Measurements from ENCODE around the gene PITPNB. TPM values are rescaled to one million over a fixed set of nuclear protein-coding genes. Genes with fewer than 3 reads are reported as not detected.

Gene PITPNB
- total and polyA plus RNA-seq, 9 donors: 18.2 to 56.2 (median 42.4) TPM

GRCh38 chr22:27900153-27900552 is 18.9 kb downstream of the PITPNB start:
- Histone ChIP-seq H3K9me3 (replicated peaks; ENCODE audit: control insufficient read depth, low read depth, low read length) (no peaks in the 10 kb centered on the region), H3K4me3 (ENCODE audit: low read length) (no peak overlapping the region), H3K36me3 (ENCODE audit: control insufficient read depth, insufficient read depth, low read length) (peaks cover 37% of the 10 kb centered on the region), H3K27ac (ENCODE audit: low read length) (no peak overlapping the region), H3K4me1 (ENCODE audit: control insufficient read depth, insufficient read depth, low read length) (no peaks in the 10 kb centered on the region), H3K27me3 (ENCODE audit: control insufficient read depth, insufficient read depth, low read length) (no peaks in the 10 kb centered on the region)
- WGBS (ENCODE audit: insufficient coverage): no CpG with 5 or more reads among the region's 1 CpG
- DNase-seq: no peak

- H3K36me3 ChIP-seq (ENCODE audit: control insufficient read depth, insufficient read depth, low read length): peaks cover 47% of the 10 kb centered on the region
- no peaks in the 10 kb centered on the region for H3K9me3 ChIP-seq (replicated peaks; ENCODE audit: control insufficient read depth, low read depth, low read length)
- H3K4me1 ChIP-seq (ENCODE audit: control insufficient read depth, insufficient read depth, low read length): no peaks in the 10 kb centered on the region
- no peak overlapping the region for H3K27ac ChIP-seq (ENCODE audit: low read length)
- no peaks in the 10 kb centered on the region for H3K27me3 ChIP-seq (ENCODE audit: control insufficient read depth, insufficient read depth, low read length)
- WGBS (ENCODE audit: insufficient coverage): 89% methylated on average over 4 of the region's 6 CpGs
- no peak for DNase-seq
- H3K4me3 ChIP-seq (ENCODE audit: low read length): no peak overlapping the region
These were observed 22.8 kb downstream of the PITPNB start for GRCh38 chr22:27896245-27896644.

- no peak overlapping the region for H3K4me3 ChIP-seq (ENCODE audit: low read length)
- no CpG with 5 or more reads among the region's 4 CpGs for WGBS (ENCODE audit: insufficient coverage)
- no peak for DNase-seq
- H3K27me3 ChIP-seq (ENCODE audit: control insufficient read depth, insufficient read depth, low read length): no peaks in the 10 kb centered on the region
- H3K27ac ChIP-seq (ENCODE audit: low read length): no peak overlapping the region
- no peaks in the 10 kb centered on the region for H3K9me3 ChIP-seq (replicated peaks; ENCODE audit: control insufficient read depth, low read depth, low read length)
- H3K36me3 ChIP-seq (ENCODE audit: control insufficient read depth, insufficient read depth, low read length): peaks cover 51% of the 10 kb centered on the region
- no peaks in the 10 kb centered on the region for H3K4me1 ChIP-seq (ENCODE audit: control insufficient read depth, insufficient read depth, low read length)
These were observed 23.5 kb downstream of the PITPNB start for GRCh38 chr22:27895600-27895999.

- 88% methylated on average over 1 of the region's 5 CpGs for WGBS (ENCODE audit: insufficient coverage)
- no peak overlapping the region for H3K27ac ChIP-seq (ENCODE audit: low read length)
- no peaks in the 10 kb centered on the region for H3K4me1 ChIP-seq (ENCODE audit: control insufficient read depth, insufficient read depth, low read length)
- H3K4me3 ChIP-seq (ENCODE audit: low read length): no peak overlapping the region
- H3K9me3 ChIP-seq (replicated peaks; ENCODE audit: control insufficient read depth, low read depth, low read length): no peaks in the 10 kb centered on the region
- no peaks in the 10 kb centered on the region for H3K27me3 ChIP-seq (ENCODE audit: control insufficient read depth, insufficient read depth, low read length)
- DNase-seq: no peak
- H3K36me3 ChIP-seq (ENCODE audit: control insufficient read depth, insufficient read depth, low read length): peaks cover 66% of the 10 kb centered on the region
These were observed 26.2 kb downstream of the PITPNB start for GRCh38 chr22:27892811-27893210.

GRCh38 chr22:27892064-27892463 is 27.0 kb downstream of the PITPNB start:
- WGBS (ENCODE audit: insufficient coverage): 96% methylated on average over 3 of the region's 4 CpGs
- peaks cover 64% of the 10 kb centered on the region for H3K36me3 ChIP-seq (ENCODE audit: control insufficient read depth, insufficient read depth, low read length)
- H3K4me3 ChIP-seq (ENCODE audit: low read length): no peak overlapping the region
- H3K9me3 ChIP-seq (replicated peaks; ENCODE audit: control insufficient read depth, low read depth, low read length): no peaks in the 10 kb centered on the region
- H3K4me1 ChIP-seq (ENCODE audit: control insufficient read depth, insufficient read depth, low read length): no peaks in the 10 kb centered on the region
- H3K27me3 ChIP-seq (ENCODE audit: control insufficient read depth, insufficient read depth, low read length): no peaks in the 10 kb centered on the region
- DNase-seq: no peak
- H3K27ac ChIP-seq (ENCODE audit: low read length): no peak overlapping the region

- Histone ChIP-seq H3K4me3 (ENCODE audit: low read length) (no peak overlapping the region), H3K36me3 (ENCODE audit: control insufficient read depth, insufficient read depth, low read length) (peaks cover 59% of the 10 kb centered on the region), H3K9me3 (replicated peaks; ENCODE audit: control insufficient read depth, low read depth, low read length) (no peaks in the 10 kb centered on the region), H3K27ac (ENCODE audit: low read length) (no peak overlapping the region), H3K4me1 (ENCODE audit: control insufficient read depth, insufficient read depth, low read length) (no peaks in the 10 kb centered on the region), H3K27me3 (ENCODE audit: control insufficient read depth, insufficient read depth, low read length) (no peaks in the 10 kb centered on the region)
- no CpG with 5 or more reads among the region's 1 CpG for WGBS (ENCODE audit: insufficient coverage)
- no peak for DNase-seq
These were observed 30.7 kb downstream of the PITPNB start for GRCh38 chr22:27888310-27888709.

- H3K4me1 ChIP-seq (ENCODE audit: control insufficient read depth, insufficient read depth, low read length): no peaks in the 10 kb centered on the region
- H3K27ac ChIP-seq (ENCODE audit: low read length): no peak overlapping the region
- H3K27me3 ChIP-seq (ENCODE audit: control insufficient read depth, insufficient read depth, low read length): no peaks in the 10 kb centered on the region
- no peaks in the 10 kb centered on the region for H3K9me3 ChIP-seq (replicated peaks; ENCODE audit: control insufficient read depth, low read depth, low read length)
- peaks cover 51% of the 10 kb centered on the region for H3K36me3 ChIP-seq (ENCODE audit: control insufficient read depth, insufficient read depth, low read length)
- no peak overlapping the region for H3K4me3 ChIP-seq (ENCODE audit: low read length)
- no peak for DNase-seq
These were observed 32.3 kb downstream of the PITPNB start for GRCh38 chr22:27886843-27887151.

- H3K4me1 ChIP-seq (ENCODE audit: control insufficient read depth, insufficient read depth, low read length): peaks cover 3% of the 10 kb centered on the region
- no CpG with 5 or more reads among the region's 3 CpGs for WGBS (ENCODE audit: insufficient coverage)
- DNase-seq: peak; percentile 56
- no peak overlapping the region for H3K4me3 ChIP-seq (ENCODE audit: low read length)
- peaks cover 46% of the 10 kb centered on the region for H3K36me3 ChIP-seq (ENCODE audit: control insufficient read depth, insufficient read depth, low read length)
- H3K27ac ChIP-seq (ENCODE audit: low read length): no peak overlapping the region
- H3K27me3 ChIP-seq (ENCODE audit: control insufficient read depth, insufficient read depth, low read length): no peaks in the 10 kb centered on the region
- no peaks in the 10 kb centered on the region for H3K9me3 ChIP-seq (replicated peaks; ENCODE audit: control insufficient read depth, low read depth, low read length)
These were observed 32.8 kb downstream of the PITPNB start for GRCh38 chr22:27885977-27886842.

- peaks cover 3% of the 10 kb centered on the region for H3K4me1 ChIP-seq (ENCODE audit: control insufficient read depth, insufficient read depth, low read length)
- H3K27ac ChIP-seq (ENCODE audit: low read length): no peak overlapping the region
- H3K27me3 ChIP-seq (ENCODE audit: control insufficient read depth, insufficient read depth, low read length): no peaks in the 10 kb centered on the region
- DNase-seq: no peak
- peaks cover 26% of the 10 kb centered on the region for H3K36me3 ChIP-seq (ENCODE audit: control insufficient read depth, insufficient read depth, low read length)
- H3K9me3 ChIP-seq (replicated peaks; ENCODE audit: control insufficient read depth, low read depth, low read length): no peaks in the 10 kb centered on the region
- H3K4me3 ChIP-seq (ENCODE audit: low read length): no peak overlapping the region
- WGBS (ENCODE audit: insufficient coverage): 66% methylated on average over 3 of the region's 5 CpGs
These were observed 35.3 kb downstream of the PITPNB start for GRCh38 chr22:27883656-27884350.

- no peaks in the 10 kb centered on the region for H3K27me3 ChIP-seq (ENCODE audit: control insufficient read depth, insufficient read depth, low read length)
- no peak overlapping the region for H3K27ac ChIP-seq (ENCODE audit: low read length)
- no peak overlapping the region for H3K4me3 ChIP-seq (ENCODE audit: low read length)
- peaks cover 20% of the 10 kb centered on the region for H3K36me3 ChIP-seq (ENCODE audit: control insufficient read depth, insufficient read depth, low read length)
- WGBS (ENCODE audit: insufficient coverage): 69% methylated on average over 2 of the region's 6 CpGs
- no peak for DNase-seq
- H3K9me3 ChIP-seq (replicated peaks; ENCODE audit: control insufficient read depth, low read depth, low read length): no peaks in the 10 kb centered on the region
- peaks cover 3% of the 10 kb centered on the region for H3K4me1 ChIP-seq (ENCODE audit: control insufficient read depth, insufficient read depth, low read length)
These were observed 36.4 kb downstream of the PITPNB start for GRCh38 chr22:27882507-27883290.

All from muscle of leg (tissue), 11 donors.